Upper lobe of right lung (tissue), 1 donor: ENCODE results near the gene CIAO2A. TPM values are rescaled to one million over a fixed set of nuclear protein-coding genes. Genes with fewer than 3 reads are reported as not detected.

ENCODE experiments used
- ATAC-seq: fragments of 200-7000 bp; cut with Tn5 transposase; one replicate; pipeline ENCODE4 v1.9.1; 2020; ENCODE audit warnings: mild to moderate bottlenecking, moderate library complexity
- DNase-seq: peaks from one replicate; pipeline ENCODE4 v3.0.0-alpha.2; 2020
- H3K27ac ChIP-seq: fragments of 200-600 bp; one replicate; pipeline ENCODE4 v1.8.0; 2022
- H3K27me3 ChIP-seq: fragments of 200-600 bp; one replicate; pipeline ENCODE4 v1.8.0; 2022; ENCODE audit warnings: mild to moderate bottlenecking
- H3K36me3 ChIP-seq: fragments of 200-600 bp; one replicate; pipeline ENCODE4 v1.8.0; 2022
- H3K4me1 ChIP-seq: fragments of 200-600 bp; one replicate; pipeline ENCODE4 v1.8.0; 2022
- H3K4me3 ChIP-seq: fragments of 200-600 bp; one replicate; pipeline ENCODE4 v1.8.0; 2022; ENCODE audit warnings: mild to moderate bottlenecking
- H3K9me3 ChIP-seq: fragments of 200-600 bp; one replicate; pipeline ENCODE4 v1.8.0; 2022
- CTCF ChIP-seq: fragments of 200-600 bp; IDR thresholded peaks from one replicate; pipeline ENCODE4 v1.8.0; 2022; ENCODE audit warnings: antibody characterized with exemption
- intact Hi-C: fragments of 100-400 bp; cut with DNase I; formaldehyde crosslinking; loops from one replicate; pipeline ENCODE4 v1.11.0; 2022
- total RNA-seq: library from RNA; stranded (reverse); fragmentation: NEBNext Ultra II Directional; extraction: Animal tissue kit (Norgen Biotek cat#: 25700); gene quantifications from one replicate; pipeline ENCODE4 v1.2.1, GENCODE V29; 2021
- donor health status: DM: no; HTN: yes; CAD: no; lungs with severe emphysema.

Gene CIAO2A
- total RNA-seq, 1 donor from 2014 or later: 54.9 TPM

GRCh38 chr15:64045101-64045435, 48.6 kb downstream of the CIAO2A start:
- Histone ChIP-seq H3K36me3 (no peaks in the 10 kb centered on the region), H3K27ac (peak overlapping the region; percentile 45), H3K4me1 (peaks cover 14% of the 10 kb centered on the region), H3K9me3 (no peaks in the 10 kb centered on the region), H3K27me3 (no peaks in the 10 kb centered on the region), H3K4me3 (peak overlapping the region; percentile 61)
- ATAC-seq (peak; percentile 2), DNase-seq (no peak)
- no peak for TF ChIP-seq CTCF
- intact Hi-C loops: no loop called here

GRCh38 chr15:64044300-64045100, 49.1 kb downstream of the CIAO2A start:
- Histone ChIP-seq H3K27ac (no peak overlapping the region), H3K27me3 (no peaks in the 10 kb centered on the region), H3K4me1 (peaks cover 14% of the 10 kb centered on the region), H3K9me3 (no peaks in the 10 kb centered on the region), H3K36me3 (peaks cover 3% of the 10 kb centered on the region), H3K4me3 (peak overlapping the region; percentile 61)
- no peak for TF ChIP-seq CTCF
- DNase-seq (no peak), ATAC-seq (peak; percentile 1)
- intact Hi-C loops: no loop called here

- TF ChIP-seq CTCF: no peak
- intact Hi-C loops: no loop called here
Observed at GRCh38 chr15:64038878-64039610, 54.6 kb downstream of the CIAO2A start.

GRCh38 chr15:64037966-64038365, 55.7 kb downstream of the CIAO2A start:
- H3K9me3 ChIP-seq: no peaks in the 10 kb centered on the region
- H3K27ac ChIP-seq: no peak overlapping the region
- no peaks in the 10 kb centered on the region for H3K4me1 ChIP-seq
- peaks cover 3% of the 10 kb centered on the region for H3K36me3 ChIP-seq
- H3K4me3 ChIP-seq: no peak overlapping the region
- ATAC-seq (no peak), DNase-seq (no peak)
- intact Hi-C loops: no loop called here
- TF ChIP-seq CTCF: no peak
- no peaks in the 10 kb centered on the region for H3K27me3 ChIP-seq

More at GRCh38 chr15:64038878-64039610, 54.6 kb downstream of the CIAO2A start:
- Histone ChIP-seq H3K4me1 (no peaks in the 10 kb centered on the region), H3K4me3 (no peak overlapping the region), H3K36me3 (peaks cover 3% of the 10 kb centered on the region), H3K27me3 (no peaks in the 10 kb centered on the region), H3K27ac (no peak overlapping the region), H3K9me3 (no peaks in the 10 kb centered on the region)
- DNase-seq (no peak), ATAC-seq (no peak)

- Histone ChIP-seq H3K9me3 (no peaks in the 10 kb centered on the region), H3K27ac (no peak overlapping the region), H3K27me3 (no peaks in the 10 kb centered on the region), H3K4me1 (no peaks in the 10 kb centered on the region), H3K36me3 (peaks cover 3% of the 10 kb centered on the region), H3K4me3 (no peak overlapping the region)
- DNase-seq (no peak), ATAC-seq (peak; percentile 15)
- intact Hi-C loops: no loop called here
- no peak for TF ChIP-seq CTCF
Observed at GRCh38 chr15:64037116-64037515, 56.5 kb downstream of the CIAO2A start.
